ENCODE results near the gene TP53BP2.

- no peak for TF ChIP-seq CTCF (IDR thresholded peaks at IDR 0.05 in 2 of 3, conservative IDR thresholded peaks at IDR 0.05 in 1 of 3; ENCODE audit: borderline replicate concordance in 1 of 3, insufficient read depth in 1 of 3, low read depth in 2 of 3, low read length in 2 of 3)
- no peak for TF ChIP-seq EZH2 (IDR thresholded peaks at IDR 0.05)
Measured at GRCh38 chr1:223829678-223830077, 16.1 kb downstream of the TP53BP2 start.

All from HCT116 (cell line).